Activated T-cell treated with anti-CD3 and anti-CD28 coated beads for 48 hours (primary cell): ENCODE results near the gene PXN.
"Not testable (repeated sequence)": the region's sequence is repeated elsewhere in the genome, so short reads cannot be mapped to it uniquely, and the experiment has no call there.

Experiments used
- DNase-seq: peaks from one replicate; pipeline ENCODE4 v3.0.0-alpha.2; 2020; ENCODE audit warnings: low read depth

Gene PXN

DNA sequence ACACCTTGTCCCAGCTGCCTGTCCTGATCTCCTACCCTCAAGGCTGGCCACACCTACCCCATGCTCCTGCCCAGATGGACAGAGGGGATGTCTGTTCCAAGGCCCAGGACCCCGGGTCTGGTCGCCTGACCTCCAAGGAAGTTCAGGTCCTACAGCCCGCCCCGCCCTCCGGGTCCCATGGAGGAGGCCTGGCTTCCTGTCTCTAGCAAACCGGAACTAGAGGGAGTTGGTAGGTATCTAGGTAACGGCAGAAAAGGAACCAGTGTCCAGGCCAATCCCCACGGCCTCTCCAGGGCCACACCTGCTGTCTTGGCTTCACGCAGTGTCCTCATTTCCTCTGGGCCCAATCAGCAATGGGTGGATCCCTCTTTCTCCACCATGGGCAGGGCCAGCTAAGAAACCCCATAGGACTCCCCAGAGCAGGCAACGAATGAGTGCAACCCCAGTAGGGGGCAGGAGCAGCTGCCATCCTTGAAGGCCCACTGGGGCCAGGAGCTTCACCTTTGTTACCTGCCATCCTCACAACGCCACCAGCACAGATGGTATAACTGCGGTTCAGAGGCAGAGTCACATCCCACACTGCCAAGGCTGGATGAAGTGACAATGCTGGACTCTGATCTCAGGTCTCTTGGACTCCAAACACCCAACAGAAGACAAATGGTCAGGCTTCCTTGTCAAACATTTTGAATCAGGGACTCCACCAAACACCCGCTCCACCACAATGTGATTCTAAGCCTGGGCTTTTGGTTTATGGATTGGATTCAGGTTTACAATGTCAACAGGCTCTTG is 39.5 kb downstream of the PXN start:
- no peak for DNase-seq

DNA sequence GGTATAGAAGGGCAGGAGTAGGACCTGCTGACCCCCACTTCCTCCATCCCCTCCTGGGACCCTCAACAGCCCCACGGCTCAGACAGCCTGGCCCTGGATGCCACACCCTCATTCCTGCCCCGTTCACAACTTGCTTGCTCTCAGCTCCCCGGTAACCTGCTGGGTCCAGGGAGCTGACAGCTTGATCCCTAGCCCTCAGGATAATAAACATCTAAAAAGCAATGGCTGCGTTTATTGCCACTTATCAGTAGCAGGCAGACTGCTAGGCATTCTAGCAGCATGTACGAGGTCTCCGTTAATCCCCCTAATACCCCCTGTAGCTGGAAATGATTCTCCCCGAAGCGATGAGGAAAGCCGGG is 40.4 kb downstream of the PXN start:
- DNase-seq, result no peak

DNA sequence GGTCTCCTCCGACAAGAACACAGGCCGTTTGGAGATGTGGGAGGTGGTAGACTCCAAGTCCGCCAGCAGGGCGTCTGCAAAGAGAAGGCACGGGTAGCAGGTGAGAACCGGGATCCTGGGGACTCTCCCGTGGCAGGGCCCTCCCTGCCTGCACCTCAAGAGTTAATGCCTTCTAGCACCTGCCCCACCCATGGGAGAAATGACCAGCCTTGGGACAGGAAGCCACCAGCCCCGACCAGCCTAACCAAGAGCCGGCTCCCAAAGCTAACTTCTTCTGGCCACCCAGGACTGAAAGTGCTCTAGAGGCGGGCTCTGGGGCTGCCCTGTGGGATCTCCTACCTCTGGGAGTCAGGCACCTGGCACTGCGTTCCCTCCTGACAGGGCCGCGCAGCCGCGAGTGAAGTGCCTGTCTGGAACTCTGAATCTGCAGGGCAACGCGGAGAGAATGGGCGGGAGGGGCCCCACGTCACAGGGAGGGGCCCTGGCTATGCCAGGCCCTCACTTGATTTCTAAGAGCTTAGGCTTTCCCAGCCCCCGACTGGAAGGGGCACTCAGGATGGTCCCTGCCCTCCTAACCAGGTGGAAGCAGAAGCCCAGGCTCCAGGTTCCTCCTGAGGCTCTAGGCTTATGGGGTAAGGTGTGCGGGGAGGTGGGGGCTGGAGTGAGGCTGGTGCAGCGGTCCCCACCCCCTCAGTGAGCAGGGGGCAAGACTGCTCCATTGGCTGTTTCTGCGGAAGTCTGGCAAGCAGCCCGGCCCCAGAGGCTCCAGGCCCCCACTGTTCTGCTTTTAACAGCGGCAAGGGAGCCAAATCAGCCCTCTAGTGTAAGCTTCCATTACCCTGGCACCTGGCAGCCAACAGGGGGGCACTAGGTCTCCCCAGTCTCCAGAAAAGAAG is 41.0 kb downstream of the PXN start:
- no peak for DNase-seq

DNA sequence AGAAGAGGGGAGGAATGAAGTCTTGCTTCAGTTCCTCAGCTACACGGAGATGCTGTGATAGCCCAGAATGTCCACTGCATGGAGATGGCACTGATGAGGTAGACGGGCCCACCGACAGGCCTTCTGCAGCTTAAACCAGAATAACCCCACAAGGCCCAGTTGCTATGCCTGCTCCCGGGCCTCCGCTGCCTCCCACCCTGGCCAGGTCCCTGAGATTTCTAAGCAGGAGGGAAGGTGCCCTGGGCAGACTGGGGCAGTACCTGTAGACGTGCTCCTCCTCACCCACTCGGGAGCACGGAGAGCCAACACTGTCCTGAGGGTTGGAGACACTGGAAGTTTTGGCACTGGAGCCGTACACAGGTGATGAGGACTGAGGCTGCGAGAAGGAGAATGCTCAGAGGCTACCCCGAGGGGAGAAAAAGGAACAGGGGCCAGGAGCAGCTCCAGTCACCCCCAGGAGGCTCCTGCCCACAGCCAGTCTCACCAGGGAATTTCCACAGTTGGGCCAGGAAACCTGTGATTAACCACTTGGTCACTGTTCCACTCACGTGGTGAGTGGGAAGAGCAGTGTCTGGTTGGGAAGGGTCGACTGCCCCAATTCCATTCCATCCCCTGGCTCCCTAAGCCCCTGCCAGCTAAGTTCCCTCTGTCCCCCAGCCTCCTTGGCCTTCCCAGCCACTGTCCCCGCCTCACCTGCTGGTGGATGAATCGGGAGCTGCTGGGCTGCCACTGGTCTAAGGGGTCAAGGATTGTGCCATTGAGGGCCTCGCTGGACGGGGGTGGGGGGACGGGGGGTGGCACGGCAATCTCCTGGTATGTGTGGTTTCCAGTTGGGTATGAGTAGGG is 41.8 kb downstream of the PXN start:
- DNase-seq, result no peak

DNA sequence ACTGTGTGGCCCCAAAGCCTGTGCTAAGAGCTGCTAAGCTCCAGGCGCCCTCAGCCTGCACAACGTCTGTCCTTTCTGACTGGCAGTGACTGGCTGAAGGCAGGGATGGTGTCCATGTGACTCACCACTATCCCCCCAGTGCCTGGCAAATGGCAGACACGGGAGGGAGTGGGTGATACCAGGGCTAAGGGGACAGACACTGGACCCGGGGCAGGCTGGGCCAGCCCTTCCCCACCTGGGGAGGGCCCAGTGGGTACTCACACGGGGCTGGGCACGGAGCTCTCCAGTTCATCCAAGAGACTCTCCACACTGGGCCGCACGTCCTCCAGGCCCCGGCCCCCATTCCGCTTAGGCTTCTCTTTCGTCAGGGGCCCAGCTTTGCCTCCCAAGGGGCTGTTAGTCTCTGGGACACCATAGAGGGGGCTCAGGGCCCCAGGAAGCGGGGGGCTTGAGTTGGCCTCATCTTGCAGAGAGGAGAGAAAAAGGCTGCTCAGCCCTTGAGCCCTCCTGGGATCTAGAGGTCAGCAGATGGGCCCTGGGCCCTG is 43.2 kb downstream of the PXN start:
- no peak for DNase-seq

DNA sequence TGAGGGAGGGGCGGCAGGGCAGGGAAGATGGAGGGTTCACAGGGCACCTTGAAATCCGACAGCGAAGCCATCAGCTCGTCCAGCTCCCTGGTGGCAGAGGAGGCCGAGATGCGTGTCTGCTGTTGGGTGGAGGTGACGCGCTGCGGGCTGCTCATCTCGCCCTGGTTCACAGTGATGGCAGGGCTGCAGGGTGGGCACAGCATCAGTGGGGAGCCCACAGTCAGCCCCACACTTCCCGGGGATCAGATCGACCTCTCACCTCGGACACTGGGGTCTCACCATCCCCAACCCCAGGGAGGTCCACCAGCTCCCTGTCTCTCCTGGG is 44.0 kb downstream of the PXN start:
- no peak for DNase-seq

DNA sequence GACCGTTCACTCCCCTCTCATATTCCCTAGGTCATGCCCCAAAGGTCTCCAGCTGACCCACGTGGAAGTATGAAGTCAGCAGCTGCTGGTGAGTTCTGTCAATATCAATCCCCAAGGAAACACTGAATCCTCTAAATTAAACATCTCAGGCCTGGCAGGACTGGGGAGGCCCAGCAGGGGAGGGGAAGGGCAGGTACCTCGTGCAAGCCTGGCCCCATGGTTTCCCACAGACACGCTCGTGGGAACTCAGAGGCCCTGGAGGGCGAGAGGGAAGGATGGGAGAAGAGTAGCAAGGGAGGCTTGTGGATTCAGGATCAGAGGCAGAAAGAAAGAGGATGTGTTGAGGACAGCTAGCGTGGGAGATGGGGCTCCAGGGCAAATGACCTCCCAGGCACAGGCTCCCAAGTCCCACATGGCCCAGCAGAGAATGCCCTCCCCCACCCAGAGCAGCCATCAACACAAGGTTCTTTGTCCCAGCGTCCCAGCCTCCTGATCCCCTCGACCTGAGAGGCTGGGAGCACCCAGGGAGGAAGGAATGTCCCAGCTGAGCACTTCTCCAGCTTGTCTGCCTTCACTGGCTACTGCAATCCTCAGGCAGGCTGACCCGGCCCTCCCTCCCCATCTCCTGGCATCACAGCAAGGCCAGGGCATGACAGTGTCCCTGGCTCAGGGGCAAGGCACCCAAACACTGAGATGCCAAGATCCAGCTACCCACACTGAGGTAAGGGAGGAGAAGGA is 44.5 kb downstream of the PXN start:
- no peak for DNase-seq

DNA sequence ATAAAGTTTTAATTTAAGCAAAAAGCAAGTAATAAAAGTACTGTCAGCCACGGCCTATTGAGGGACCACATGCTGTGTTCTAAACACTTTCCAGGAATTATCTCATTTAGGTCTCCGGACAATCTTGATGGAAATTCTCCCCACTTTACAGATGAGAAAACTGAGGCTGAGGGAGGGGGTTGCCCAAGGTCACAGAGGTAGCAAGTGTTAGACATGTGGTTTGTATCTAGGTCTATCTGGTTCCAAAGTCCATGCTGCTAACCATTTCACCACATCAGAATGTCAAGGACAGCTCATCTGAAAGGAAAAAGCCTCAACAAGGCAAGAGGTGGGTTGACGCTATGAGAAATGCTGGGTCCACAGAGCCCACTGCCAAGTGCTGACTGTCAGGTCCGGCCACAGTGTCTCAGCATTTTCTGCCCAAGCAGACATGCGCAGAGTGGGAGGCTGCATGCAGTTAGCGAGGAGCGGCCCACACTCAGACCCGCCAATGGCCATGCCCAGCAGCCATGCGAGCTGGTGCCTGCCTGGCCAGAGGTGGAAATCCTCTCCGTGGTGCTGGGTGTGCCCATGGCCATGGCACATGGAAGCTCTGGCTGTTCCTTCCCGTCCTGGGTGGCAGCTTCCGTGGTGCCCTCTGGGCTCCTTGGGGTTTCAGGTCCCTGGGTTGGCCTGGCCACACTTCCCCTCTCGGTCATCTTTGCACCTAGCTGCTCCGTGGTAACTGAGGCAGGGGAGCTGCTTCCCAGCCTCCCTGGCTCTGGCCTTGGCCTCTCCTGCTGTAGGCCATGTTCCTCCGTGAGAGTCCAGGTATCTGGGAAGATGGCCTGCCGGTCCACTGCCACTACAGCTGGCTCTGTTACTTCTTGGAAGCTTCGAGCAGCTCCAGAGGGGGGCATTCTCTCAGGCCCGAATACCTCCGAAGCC is 46.6 kb downstream of the PXN start:
- no peak for DNase-seq

DNA sequence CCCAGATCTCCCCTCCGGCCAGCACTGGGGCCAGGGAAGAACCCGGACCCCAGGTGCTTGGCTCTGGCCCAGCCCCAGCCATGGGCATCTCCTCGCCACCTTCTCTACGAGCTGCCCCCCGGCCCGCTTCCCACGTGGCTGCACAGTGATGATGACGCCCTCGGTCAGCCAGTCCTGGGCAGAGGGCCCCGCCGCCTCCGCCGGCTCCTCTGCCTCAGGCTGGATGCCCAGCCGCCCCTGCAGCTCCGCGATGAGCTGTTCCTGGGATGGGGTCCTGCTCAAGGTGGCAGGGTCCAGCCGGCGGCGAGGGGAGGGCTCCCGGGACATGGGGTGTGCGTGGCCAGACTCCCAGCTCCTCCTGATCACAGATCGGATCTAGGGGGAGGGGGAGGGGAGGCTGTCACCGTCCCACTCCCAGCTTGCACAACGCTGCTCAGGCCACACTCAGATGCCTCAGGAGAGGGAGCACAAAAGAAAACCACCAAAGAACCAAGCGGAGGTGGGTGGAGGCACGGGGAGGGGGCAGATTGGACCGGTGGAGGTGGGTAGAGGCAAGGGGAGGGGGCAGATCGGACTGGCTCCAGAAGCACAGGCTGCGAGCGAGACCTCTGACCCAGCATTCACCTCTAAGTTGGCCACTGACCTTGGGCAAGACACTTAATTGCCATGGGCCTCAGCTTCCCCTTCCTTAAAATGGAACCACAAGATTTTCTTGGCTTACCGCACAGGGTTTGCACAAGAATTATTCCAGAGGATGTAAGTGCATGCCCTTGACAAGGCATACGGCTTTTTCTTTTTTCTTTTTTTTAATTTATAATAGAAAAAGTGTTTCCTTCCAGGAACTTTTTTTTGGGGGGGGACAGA is 48.6 kb downstream of the PXN start:
- DNase-seq, result no peak

DNA sequence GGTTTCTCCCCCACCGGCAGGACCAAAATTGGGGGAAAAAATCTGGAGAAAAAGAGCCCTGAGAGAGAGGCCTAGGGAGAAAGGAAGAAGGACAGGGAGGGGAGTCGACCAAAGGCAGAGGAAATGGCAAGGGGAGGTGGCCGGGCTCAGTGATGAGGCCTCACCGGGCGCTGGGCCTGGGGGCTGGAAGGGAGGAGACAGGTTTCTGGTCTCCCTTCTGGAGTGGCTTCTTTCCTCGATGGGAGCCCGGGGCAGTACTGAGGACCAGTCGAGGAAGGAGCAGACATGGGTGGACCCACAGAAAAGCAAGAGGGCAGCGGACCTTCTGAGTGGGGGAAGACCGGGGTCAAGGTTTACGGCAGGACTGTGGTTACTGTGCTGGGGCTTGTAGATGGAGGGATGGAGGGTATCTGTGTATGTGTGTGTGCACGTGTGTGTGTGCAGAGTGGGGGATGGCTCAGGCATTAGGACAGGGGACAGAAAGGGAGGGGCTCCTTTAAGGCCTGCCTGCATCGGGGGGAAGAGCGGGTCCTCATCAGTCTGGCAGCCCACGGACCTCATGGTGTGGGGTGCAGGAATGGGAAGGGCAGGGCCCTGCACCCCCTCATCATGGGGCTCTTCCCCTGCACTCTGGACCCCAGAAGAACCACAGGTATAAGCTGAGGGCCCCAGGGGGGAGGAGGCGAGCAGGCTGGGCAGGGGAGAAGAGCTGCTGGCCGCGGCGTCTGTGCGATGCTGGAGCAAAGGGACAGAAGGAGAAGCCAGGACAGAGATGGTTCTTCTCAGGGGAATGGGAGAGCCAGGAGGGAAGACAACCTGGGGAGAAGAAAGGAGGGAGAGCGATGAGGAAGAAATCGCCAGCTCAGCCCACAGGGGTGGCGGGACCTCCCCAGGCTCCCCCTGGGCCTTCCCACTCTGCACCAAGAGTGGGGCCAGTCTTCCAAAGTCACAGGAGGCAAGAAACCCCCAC is 49.5 kb downstream of the PXN start:
- DNase-seq, result no peak

DNA sequence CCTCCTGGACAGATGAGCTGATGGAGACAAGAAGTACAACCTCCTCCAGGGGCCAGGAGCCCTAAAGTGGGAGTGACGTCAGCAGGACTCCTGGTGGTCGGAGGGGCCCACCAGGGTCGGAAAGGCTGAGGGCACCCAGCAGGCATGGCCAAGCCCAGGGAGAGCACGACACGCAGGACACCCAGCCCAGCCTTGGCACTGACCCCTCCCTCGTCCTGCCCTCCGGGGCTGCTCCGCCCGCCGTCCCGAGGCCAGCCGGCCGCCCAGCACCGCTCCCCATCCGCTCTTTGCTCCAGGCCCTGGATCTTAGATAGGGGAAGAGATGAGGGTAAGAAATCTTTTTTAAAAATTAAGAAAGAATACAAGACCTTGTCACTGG is 50.2 kb downstream of the PXN start:
- DNase-seq, result no peak

DNA sequence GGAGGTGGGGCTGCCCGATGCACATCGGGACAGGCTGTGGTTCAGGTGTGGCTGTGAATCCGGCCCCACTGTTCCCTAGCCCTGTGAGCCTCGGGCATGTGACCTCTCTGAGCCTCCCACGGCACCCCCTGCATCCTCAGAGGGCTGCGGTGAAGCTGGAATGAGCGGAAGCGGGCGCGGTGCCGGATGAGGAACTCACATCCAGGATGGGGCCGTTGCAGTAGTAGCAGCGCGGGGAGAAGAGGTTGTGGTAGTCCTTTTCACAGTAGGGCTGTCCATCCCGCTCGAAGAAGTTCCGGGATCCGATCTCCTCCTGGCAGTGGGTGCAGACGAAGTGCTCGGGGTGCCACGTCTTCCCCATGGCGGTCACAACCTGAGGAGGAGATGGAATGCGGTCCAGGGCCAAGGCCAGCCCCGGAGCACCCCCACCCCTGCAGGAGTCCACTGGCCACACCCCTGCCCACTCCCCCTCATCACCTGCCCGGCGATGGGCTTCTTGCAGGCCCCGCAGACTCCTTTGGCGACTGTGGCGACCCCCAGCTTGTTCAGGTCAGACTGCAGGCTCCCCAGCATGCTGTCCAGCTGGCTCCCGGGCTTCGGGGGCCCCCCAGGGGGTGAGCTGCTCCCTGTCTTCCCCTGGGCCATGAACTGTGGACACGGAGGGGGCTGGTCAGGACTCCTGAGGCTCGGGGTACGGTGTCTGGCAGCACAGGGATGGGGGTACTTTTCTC is 50.7 kb downstream of the PXN start:
- DNase-seq, result no peak

DNA sequence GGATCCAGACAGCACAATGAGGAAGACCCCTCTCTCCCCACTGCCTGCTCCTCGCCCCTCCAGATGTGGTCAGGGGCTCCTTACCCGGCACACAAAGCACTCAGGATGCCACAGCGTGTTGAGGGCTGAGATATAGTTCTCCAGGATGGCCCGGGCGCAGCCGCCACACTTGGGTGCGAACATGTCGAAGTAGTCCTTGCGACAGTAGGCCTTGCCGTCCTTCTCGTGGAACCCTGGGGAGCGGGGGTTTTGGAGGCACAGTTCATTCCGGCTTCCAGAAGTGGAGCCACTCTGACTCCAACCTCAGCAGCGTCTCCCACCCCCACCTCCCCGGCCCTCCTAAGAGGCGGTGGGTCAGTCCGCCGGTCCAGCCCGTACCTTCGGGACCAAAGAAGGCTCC is 51.8 kb downstream of the PXN start:
- DNase-seq, result no peak

DNA sequence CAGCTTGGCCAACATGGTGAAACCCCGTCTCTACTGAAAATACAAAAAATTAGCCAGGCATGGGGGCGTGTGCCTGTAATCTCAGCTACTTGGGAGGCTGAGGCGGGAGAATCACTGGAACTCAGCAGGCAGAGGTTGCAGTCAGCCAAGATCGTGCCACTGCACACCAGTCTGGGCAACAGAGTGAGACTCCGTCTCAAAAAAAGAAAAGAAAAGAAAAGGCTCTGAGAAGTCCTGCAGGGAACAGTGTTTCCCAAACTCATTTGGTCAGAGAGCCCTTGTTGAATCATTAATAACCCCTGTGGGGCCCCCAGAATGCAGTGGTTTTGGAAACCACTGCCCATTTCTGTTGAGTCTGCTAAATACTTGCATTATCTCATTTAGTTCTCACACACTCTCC is 52.3 kb downstream of the PXN start:
- not testable (repeated sequence) for DNase-seq

DNA sequence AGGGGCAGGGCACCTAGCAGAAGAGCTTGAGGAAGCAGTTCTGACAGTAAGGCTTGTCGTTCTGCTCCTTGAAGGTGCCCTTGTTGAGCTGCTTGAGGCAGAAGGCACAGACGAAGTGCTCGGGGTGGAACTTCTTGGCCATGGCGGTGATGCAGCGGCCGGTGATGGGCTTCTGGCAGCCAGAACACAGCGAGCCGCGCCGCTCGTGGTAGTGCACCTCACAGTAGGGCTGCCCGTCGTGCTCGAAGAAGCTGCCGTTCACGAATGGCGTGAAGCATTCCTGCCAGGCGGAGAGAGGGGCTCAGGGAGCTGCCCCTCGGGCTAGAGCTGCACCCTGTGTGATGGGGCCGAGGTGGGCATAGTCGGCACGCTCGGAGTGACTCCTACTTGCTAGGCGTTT is 53.2 kb downstream of the PXN start:
- no peak for DNase-seq

DNA sequence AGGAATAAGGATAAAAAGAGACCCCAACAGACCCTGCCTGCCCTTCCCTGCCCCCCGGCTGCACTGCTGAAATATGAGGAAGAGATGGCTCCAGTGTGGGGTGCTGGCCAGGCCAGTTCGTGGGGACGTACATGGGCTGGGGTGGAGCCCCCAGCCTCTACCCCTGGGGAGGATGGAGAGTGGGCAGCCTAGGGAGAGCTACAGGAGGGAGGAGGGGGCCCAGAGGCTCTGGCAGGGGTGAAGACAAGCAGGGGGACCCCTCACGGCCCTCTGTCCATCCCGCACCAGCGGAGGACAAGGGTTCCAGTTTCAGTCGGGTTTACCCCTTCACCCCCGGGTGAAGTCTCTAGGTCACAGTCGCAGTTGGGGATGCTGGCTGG is 53.6 kb downstream of the PXN start:
- DNase-seq, result no peak

DNA sequence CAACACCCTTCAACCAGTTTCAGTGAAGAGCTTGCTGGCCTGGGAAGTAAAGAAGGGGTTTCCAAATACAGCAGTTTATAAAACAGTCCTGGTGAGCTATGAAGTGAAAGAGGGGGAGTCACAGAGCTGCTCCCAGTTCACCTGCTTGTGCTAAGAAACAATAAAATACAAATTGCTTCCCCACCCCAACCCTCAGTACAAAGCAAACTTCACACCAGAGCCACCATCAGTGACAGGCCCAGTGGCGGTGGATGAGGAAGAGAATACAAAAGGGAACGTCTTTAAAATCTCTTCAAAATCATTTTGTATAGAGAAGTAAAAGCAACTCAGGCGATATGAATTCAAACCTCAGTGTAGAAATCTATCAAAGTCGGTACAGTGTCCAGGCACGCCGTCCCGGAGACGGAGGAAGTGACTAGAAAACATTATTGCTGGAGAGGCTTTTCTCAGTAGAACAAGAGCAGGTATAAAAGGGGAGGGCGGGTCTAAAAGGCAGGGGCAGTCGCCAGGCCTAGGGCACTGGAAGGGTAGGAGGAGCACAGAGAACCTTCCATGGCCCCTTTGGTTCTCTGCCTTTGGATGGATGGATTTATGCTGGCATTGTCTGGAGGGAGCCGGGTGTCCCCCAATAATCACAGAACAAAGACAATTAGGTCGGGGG is 54.2 kb downstream of the PXN start:
- no peak for DNase-seq
